ENCODE results near the gene LUZP2. TPM values are rescaled to one million over a fixed set of nuclear protein-coding genes. Genes with fewer than 3 reads are reported as not detected.

The LUZP2 gene
- total and polyA plus RNA-seq, 2 of the 8 experiments (the other 6 are each of a cell fraction or from before 2014, with no cell fraction given): 0.79 to 1.5 TPM

GRCh38 chr11:24925091-24925490, 428.2 kb downstream of the LUZP2 start:
- no peak for FAIRE-seq
- TF ChIP-seq RAD21 (IDR thresholded peaks at IDR 0.05 in 1 of 2, conservative IDR thresholded peaks at IDR 0.05 in 1 of 2; ENCODE audit: low read depth in 2 of 2, low read length in 2 of 2) (no peak), CTCF (IDR thresholded peaks at IDR 0.05; ENCODE audit: control extremely low read depth in 1 of 3, insufficient read depth in 1 of 3, low read depth in 1 of 3, low read length in 3 of 3) (no peak), ZNF274 (IDR thresholded peaks at IDR 0.05; ENCODE audit: borderline replicate concordance, extremely low read depth, low read length) (no peak), RFX5 (IDR thresholded peaks at IDR 0.05; ENCODE audit: borderline replicate concordance, low read depth, low read length) (no peak), FOSL1 (IDR thresholded peaks at IDR 0.05; ENCODE audit: insufficient read depth, low read depth, low read length) (no peak), BACH1 (IDR thresholded peaks at IDR 0.05; ENCODE audit: low read length) (no peak), CEBPB (IDR thresholded peaks at IDR 0.05; ENCODE audit: low read depth, low read length) (no peak), CREB1 (IDR thresholded peaks at IDR 0.05) (no peak), EGR1 (IDR thresholded peaks at IDR 0.05; ENCODE audit: borderline replicate concordance, low read depth, low read length) (no peak), SIX5 (IDR thresholded peaks at IDR 0.05; ENCODE audit: low read depth, low read length) (no peak), SRF (IDR thresholded peaks at IDR 0.05; ENCODE audit: low read depth, low read length) (no peak), ATF3 (IDR thresholded peaks at IDR 0.05; ENCODE audit: insufficient read depth, low read depth, low read length) (no peak)

More at GRCh38 chr11:24925091-24925490, 428.2 kb downstream of the LUZP2 start:
- H3K14ac ChIP-seq (ENCODE audit: insufficient read length): no peak overlapping the region
- H3K36me3 ChIP-seq (ENCODE audit: control insufficient read depth in 2 of 4, insufficient read depth in 4 of 4, low read length in 3 of 4): no peaks in the 10 kb centered on the region
- no peak overlapping the region for H4K5ac ChIP-seq (ENCODE audit: insufficient read length, low read depth, low read length)
- CTCF ChIA-PET (ENCODE audit: partially characterized antibody): no interaction called here
- H2BK5ac ChIP-seq (ENCODE audit: low read depth, low read length): no peak overlapping the region
- H4K8ac ChIP-seq (ENCODE audit: extremely low read depth, insufficient read depth, low read length): no peak overlapping the region
- no peak for DNase-seq (ENCODE audit: low read depth in 1 of 2, low spot score in 2 of 2)
- no peak overlapping the region for H3K18ac ChIP-seq (ENCODE audit: extremely low read depth, low read length)
- no peak overlapping the region for H2BK120ac ChIP-seq (replicated peaks; ENCODE audit: low read depth, low read length)
- no peak overlapping the region for H3K23ac ChIP-seq (ENCODE audit: insufficient read length)
- H2AFZ ChIP-seq (ENCODE audit: low read length): no peak overlapping the region
- no peak overlapping the region for H2BK15ac ChIP-seq (ENCODE audit: low read length)
- no peak overlapping the region for H4K91ac ChIP-seq (replicated peaks; ENCODE audit: insufficient read length, low read length)
- H3K9me3 ChIP-seq (ENCODE audit: insufficient read depth in 2 of 2, low read depth in 1 of 2, low read length in 1 of 2): peaks cover 0 to 3% of the 10 kb centered on the region in 2 experiments; a peak in 1 of 4 replicates
- H3K4me1 ChIP-seq (replicated peaks in 1 of 4; ENCODE audit: control insufficient read depth in 3 of 4, insufficient read depth in 4 of 4, low read length in 3 of 4): no peaks in the 10 kb centered on the region
- no peaks in the 10 kb centered on the region for H3K27me3 ChIP-seq (replicated peaks in 1 of 4; ENCODE audit: control insufficient read depth in 3 of 4, extremely low read depth in 1 of 4, insufficient read depth in 3 of 4, low read length in 3 of 4)
- no peak overlapping the region for H2AK5ac ChIP-seq (ENCODE audit: low read depth, low read length)
- WGBS, 2 experiments (ENCODE audit: extremely low coverage in 1 of 2, insufficient coverage in 1 of 2, insufficient read length in 1 of 2, insufficient replicate concordance in 2 of 2, low coverage in 1 of 2, low lambda C conversion rate in 2 of 2, missing lambda C conversion rate in 1 of 2): 91% methylated on average over 1 of the region's 1 CpG; no CpG with 5 or more reads in 1 of the 2 experiments
- no peak overlapping the region for H3K27ac ChIP-seq (ENCODE audit: low read depth, low read length)
- H3K56ac ChIP-seq (replicated peaks; ENCODE audit: insufficient read length, low read depth, low read length): no peak overlapping the region
- no peak overlapping the region for H2BK12ac ChIP-seq (ENCODE audit: low read depth, low read length)
- no peak overlapping the region for H2BK20ac ChIP-seq (ENCODE audit: low read length)
- H3K79me1 ChIP-seq (ENCODE audit: low read depth, low read length): no peaks in the 10 kb centered on the region
- no peaks in the 10 kb centered on the region for H4K20me1 ChIP-seq (replicated peaks in 1 of 2; ENCODE audit: control insufficient read depth in 1 of 2, insufficient read depth in 2 of 2, low read length in 2 of 2)
- H3K23me2 ChIP-seq (ENCODE audit: low read depth, low read length): no peaks in the 10 kb centered on the region
- H3K4ac ChIP-seq (replicated peaks; ENCODE audit: insufficient read length, low read depth, low read length): no peak overlapping the region
- POLR2A ChIA-PET (ENCODE audit: partially characterized antibody): no interaction called here
- H3K4me2 ChIP-seq (ENCODE audit: insufficient read depth in 1 of 2, low read depth in 2 of 2, low read length in 2 of 2): no peak overlapping the region
- no peak overlapping the region for H3K9ac ChIP-seq (replicated peaks in 1 of 4; ENCODE audit: extremely low read depth in 1 of 4, low read depth in 3 of 4, low read length in 3 of 4)
- no peaks in the 10 kb centered on the region for H3K79me2 ChIP-seq (ENCODE audit: control insufficient read depth in 1 of 2, insufficient read depth in 2 of 2, low read length in 2 of 2)
- no peak overlapping the region for H3K4me3 ChIP-seq (ENCODE audit: extremely low read depth in 1 of 4, insufficient read depth in 2 of 4, low read depth in 3 of 4, low read length in 4 of 4)

All from H1 (cell line).